MCF 10A (cell line): Measurements from ENCODE around the gene PCSK5. TPM values are rescaled to one million over a fixed set of nuclear protein-coding genes. Genes with fewer than 3 reads are reported as not detected.
A peak's percentile ranks its signal among the peaks of the same experiment; 100 is the strongest.

Experiments
- BruUV-seq: library from RNA; stranded (reverse); fragments of 400-500 nt; replicated peaks from 2 replicates; lab custom pipeline; 2021; lab: Mats Ljungman, UMichigan
- CTCF ChIA-PET: fragments of 300-600 bp; sonication (Branson Sonifier 250); formaldehyde crosslinking; extraction: SDS; loops from one replicate; lab custom pipeline; 2021; ENCODE audit warnings: antibody characterized with exemption, inconsistent platforms; lab: Yijun Ruan, JAX
- POLR2A ChIA-PET: fragments of 300-600, 350-650 bp; sonication (Branson Sonifier 250); formaldehyde crosslinking; extraction: SDS; loops from one replicate; lab custom pipeline; 2020; ENCODE audit warnings: antibody characterized with exemption, inconsistent platforms; lab: Yijun Ruan, JAX
- DNase-seq: peaks from one replicate; pipeline ENCODE4 v3.0.0-alpha.2; 2018; ENCODE audit not compliant: unreplicated experiment
- H3K27ac Mint-ChIP-seq: one replicate; pipeline ENCODE4 v1.8.0; 2022; ENCODE audit warnings: mild to moderate bottlenecking, low read depth, mixed read lengths; ENCODE audit not compliant: unreplicated experiment
- H3K27me3 Mint-ChIP-seq: one replicate; pipeline ENCODE4 v1.8.0; 2022; ENCODE audit warnings: mixed read lengths; ENCODE audit not compliant: insufficient read depth, unreplicated experiment
- H3K36me3 Mint-ChIP-seq: one replicate; pipeline ENCODE4 v1.8.0; 2022; ENCODE audit warnings: mild to moderate bottlenecking, moderate library complexity, mixed read lengths; ENCODE audit not compliant: insufficient read depth, unreplicated experiment
- H3K4me1 Mint-ChIP-seq: one replicate; pipeline ENCODE4 v1.8.0; 2022; ENCODE audit warnings: mixed read lengths; ENCODE audit not compliant: insufficient read depth, unreplicated experiment
- H3K4me3 Mint-ChIP-seq: one replicate; pipeline ENCODE4 v1.8.0; 2022; ENCODE audit warnings: mild to moderate bottlenecking, moderate library complexity, mixed read lengths; ENCODE audit not compliant: unreplicated experiment
- H3K9me3 Mint-ChIP-seq: one replicate; pipeline ENCODE4 v1.8.0; 2022; ENCODE audit warnings: mixed read lengths; ENCODE audit not compliant: unreplicated experiment
- intact Hi-C: fragments of 100-400 bp; cut with micrococcal nuclease; formaldehyde crosslinking; loops from 2 replicates; pipeline ENCODE4 v1.14.1; 2022
- total RNA-seq: library from RNA; stranded (reverse); gene quantifications from 2 replicates; pipeline ENCODE4 v1.2.3, GENCODE V29; 2022
- TF ChIP-seq, protein P1 (sequence below): fragments of 200-600 bp; IDR thresholded peaks from one replicate; pipeline ENCODE4 v1.8.0; 2022; ENCODE audit warnings: antibody characterized with exemption, mild to moderate bottlenecking; ENCODE audit not compliant: unreplicated experiment

The PCSK5 gene
- total RNA-seq, 1 experiment from 2014 or later, result not detected

DNA sequence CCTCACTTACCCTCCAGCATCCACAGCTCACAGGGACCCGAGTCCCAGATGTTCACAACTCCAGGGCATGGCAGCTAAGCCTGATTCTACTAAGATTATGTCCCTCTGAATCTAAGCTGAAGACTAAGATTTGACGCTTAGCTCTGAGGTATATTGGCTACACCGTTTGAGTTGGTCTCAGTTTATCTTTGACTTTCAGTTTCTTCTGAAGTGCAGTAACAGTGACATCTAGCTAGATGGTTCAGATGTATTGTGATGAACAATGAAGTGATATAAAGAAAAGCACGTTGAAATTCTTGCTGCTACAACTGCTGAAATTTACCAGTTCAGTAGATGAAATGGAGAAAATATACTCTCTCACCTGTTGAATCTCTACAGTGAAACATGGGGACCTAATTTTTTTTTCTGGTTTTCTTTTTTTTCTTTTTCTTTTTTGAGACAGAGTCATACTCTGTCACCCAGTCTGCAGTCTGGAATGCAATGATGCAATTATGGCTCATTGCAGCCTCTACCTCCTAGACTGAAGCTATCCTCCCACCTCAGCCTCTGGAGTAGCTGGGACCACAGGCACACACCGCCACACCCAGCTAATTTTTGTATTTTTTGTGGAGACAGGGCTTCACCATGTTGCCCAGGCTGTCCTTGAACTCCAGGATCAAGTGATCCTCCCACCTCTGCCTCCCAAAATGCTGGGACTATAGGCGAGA is 488.0 kb downstream of the PCSK5 start:
- H3K27ac Mint-ChIP-seq, result peak overlapping the region; percentile 43
- DNase-seq, result no peak
- intact Hi-C loops, result loop anchor here (10.0 kb wide), 1 partner anchor 74 kb away; no protein-coding TSS in a partner anchor
- no peaks in the 10 kb centered on the region for H3K36me3 Mint-ChIP-seq
- H3K9me3 Mint-ChIP-seq, result no peaks in the 10 kb centered on the region
- H3K27me3 Mint-ChIP-seq, result no peaks in the 10 kb centered on the region
- ChIA-PET CTCF (interaction anchor here (0.6 to 1.5 kb wide), 8 partner anchors 10 to 1140 kb away, joined by 3 to 6 read pairs (median 3); no protein-coding TSS in a partner anchor), POLR2A (interaction anchor here (1.2 to 2.2 kb wide), 2 partner anchors 16 kb away, joined by 5 to 20 read pairs; partner anchors contain the start of gene RFK)
- no TSS peak for BruUV-seq
- H3K4me1 Mint-ChIP-seq, result peaks cover 22% of the 10 kb centered on the region
- TF ChIP-seq, protein P1, sequence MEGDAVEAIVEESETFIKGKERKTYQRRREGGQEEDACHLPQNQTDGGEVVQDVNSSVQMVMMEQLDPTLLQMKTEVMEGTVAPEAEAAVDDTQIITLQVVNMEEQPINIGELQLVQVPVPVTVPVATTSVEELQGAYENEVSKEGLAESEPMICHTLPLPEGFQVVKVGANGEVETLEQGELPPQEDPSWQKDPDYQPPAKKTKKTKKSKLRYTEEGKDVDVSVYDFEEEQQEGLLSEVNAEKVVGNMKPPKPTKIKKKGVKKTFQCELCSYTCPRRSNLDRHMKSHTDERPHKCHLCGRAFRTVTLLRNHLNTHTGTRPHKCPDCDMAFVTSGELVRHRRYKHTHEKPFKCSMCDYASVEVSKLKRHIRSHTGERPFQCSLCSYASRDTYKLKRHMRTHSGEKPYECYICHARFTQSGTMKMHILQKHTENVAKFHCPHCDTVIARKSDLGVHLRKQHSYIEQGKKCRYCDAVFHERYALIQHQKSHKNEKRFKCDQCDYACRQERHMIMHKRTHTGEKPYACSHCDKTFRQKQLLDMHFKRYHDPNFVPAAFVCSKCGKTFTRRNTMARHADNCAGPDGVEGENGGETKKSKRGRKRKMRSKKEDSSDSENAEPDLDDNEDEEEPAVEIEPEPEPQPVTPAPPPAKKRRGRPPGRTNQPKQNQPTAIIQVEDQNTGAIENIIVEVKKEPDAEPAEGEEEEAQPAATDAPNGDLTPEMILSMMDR, result no peak
- H3K4me3 Mint-ChIP-seq, result no peak overlapping the region

DNA sequence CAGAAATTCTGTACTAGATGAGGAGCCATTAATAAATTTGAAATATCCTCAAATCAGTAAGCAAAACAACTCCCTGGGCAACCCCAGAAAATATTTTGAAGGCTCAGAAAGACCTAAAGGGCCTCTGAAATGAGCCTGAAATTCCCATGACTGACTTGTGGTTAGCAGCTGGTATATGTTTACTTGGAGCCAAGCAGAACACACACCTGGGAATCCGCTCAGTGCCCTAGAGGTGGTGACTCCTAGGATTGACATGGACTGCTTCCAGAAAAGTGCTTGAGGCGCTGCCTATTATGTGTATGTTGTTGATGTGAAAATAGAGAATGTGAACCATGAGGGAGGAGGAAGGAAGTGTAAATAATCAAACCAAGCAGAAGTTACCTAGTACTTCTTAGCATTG is 489.0 kb downstream of the PCSK5 start:
- H3K27ac Mint-ChIP-seq, result peak overlapping the region; percentile 43
- intact Hi-C loops, result loop anchor here (10.0 kb wide), 1 partner anchor 75 kb away; no protein-coding TSS in a partner anchor
- BruUV-seq, result no TSS peak
- CTCF ChIA-PET, result interaction anchor here (0.6 to 0.9 kb wide), 3 partner anchors 58 to 1141 kb away, joined by 3 to 4 read pairs (median 4); no protein-coding TSS in a partner anchor
- peak; percentile 88 for DNase-seq
- TF ChIP-seq, protein P1, result no peak
- H3K4me1 Mint-ChIP-seq, result peaks cover 18% of the 10 kb centered on the region
- no peaks in the 10 kb centered on the region for H3K27me3 Mint-ChIP-seq
- no peak overlapping the region for H3K4me3 Mint-ChIP-seq
- POLR2A ChIA-PET, result interaction anchor here (0.8 to 2.2 kb wide), 4 partner anchors 13 to 106 kb away, joined by 3 to 20 read pairs (median 4); partner anchors contain the start of gene RFK
- H3K9me3 Mint-ChIP-seq, result no peaks in the 10 kb centered on the region
- H3K36me3 Mint-ChIP-seq, result no peaks in the 10 kb centered on the region

DNA sequence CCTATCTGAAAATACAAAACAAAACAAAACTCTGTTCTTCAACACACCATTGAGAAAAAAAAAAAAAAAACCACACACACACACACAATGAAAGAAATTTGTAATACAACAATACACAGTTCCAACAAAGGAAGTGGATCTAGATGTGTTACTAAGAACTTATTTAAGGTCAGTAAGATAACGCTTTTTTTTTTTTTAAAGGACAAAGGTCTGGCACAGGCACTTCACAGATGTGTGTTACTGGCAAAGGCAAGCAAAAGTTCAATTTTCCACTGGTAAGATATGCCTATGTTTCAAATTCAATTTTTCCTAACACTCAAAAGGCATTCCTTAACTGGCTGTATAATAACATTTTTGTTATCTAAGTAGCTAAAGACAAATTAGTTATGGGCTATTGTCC is 500.2 kb downstream of the PCSK5 start:
- Mint-ChIP-seq H3K9me3 (no peaks in the 10 kb centered on the region), H3K27ac (no peak overlapping the region), H3K27me3 (no peaks in the 10 kb centered on the region), H3K4me3 (no peak overlapping the region), H3K4me1 (peaks cover 6% of the 10 kb centered on the region), H3K36me3 (peaks cover 25% of the 10 kb centered on the region)
- DNase-seq, result no peak
- TF ChIP-seq, protein P1, result no peak
- intact Hi-C loops, result loop anchor here (5.0 kb wide), 1 partner anchor 1303 kb away; the partner anchor contains the start of genes NMRK1 and OSTF1
- BruUV-seq, result no TSS peak
- ChIA-PET CTCF (interaction anchor here (0.7 kb wide), 1 partner anchor 1793 kb away, joined by 3 read pairs; no protein-coding TSS in a partner anchor), POLR2A (interaction anchor here (0.7 to 4.4 kb wide), 2 partner anchors 18 to 76 kb away, joined by 3 to 24 read pairs; no protein-coding TSS in a partner anchor)
